GM18519 (cell line): ENCODE measurements around the gene GCN1.

Experiments
- ATAC-seq: cut with Tn5 transposase; IDR thresholded peaks from one replicate; pipeline ENCODE4 v1.9.1; 2021; ENCODE audit warnings: mild to moderate bottlenecking, moderate library complexity; ENCODE audit not compliant: unreplicated experiment, low FRiP score

The GCN1 gene

GRCh38 chr12:120230326-120230973 is 35.9 kb upstream of the GCN1 start:
- no peak for ATAC-seq

GRCh38 chr12:120229487-120230325 is 35.2 kb upstream of the GCN1 start:
- ATAC-seq = no peak

- no peak for ATAC-seq
Measured at GRCh38 chr12:120229071-120229486, 34.6 kb upstream of the GCN1 start.

- ATAC-seq = no peak
Measured at GRCh38 chr12:120228291-120229070, 34.0 kb upstream of the GCN1 start.

GRCh38 chr12:120228041-120228290 is 33.5 kb upstream of the GCN1 start:
- ATAC-seq = no peak

GRCh38 chr12:120227233-120228040 is 32.9 kb upstream of the GCN1 start:
- no peak for ATAC-seq

- no peak for ATAC-seq
Measured at GRCh38 chr12:120225852-120226640, 31.5 kb upstream of the GCN1 start.

GRCh38 chr12:120225200-120225558 is 30.7 kb upstream of the GCN1 start:
- no peak for ATAC-seq

- no peak for ATAC-seq
Measured at GRCh38 chr12:120224304-120225199, 30.0 kb upstream of the GCN1 start.

GRCh38 chr12:120223458-120224303 is 29.2 kb upstream of the GCN1 start:
- no peak for ATAC-seq

GRCh38 chr12:120222288-120222832 is 27.8 kb upstream of the GCN1 start:
- no peak for ATAC-seq

GRCh38 chr12:120221576-120221900 is 27.0 kb upstream of the GCN1 start:
- ATAC-seq = no peak

GRCh38 chr12:120220838-120221575 is 26.5 kb upstream of the GCN1 start:
- no peak for ATAC-seq

GRCh38 chr12:120218680-120219606 is 24.4 kb upstream of the GCN1 start:
- no peak for ATAC-seq

GRCh38 chr12:120216742-120217605 is 22.5 kb upstream of the GCN1 start:
- ATAC-seq = no peak
